Motor neuron (in vitro differentiated cells): Measurements from ENCODE around the gene LHPP. TPM values are rescaled to one million over a fixed set of nuclear protein-coding genes. Genes with fewer than 3 reads are reported as not detected.

Source experiments
- ATAC-seq, 8 experiments: fragments of 200-7000 bp; cut with Tn5 transposase; replicated peaks in 6 of 8; 2 replicates each; pipeline ENCODE4 v1.8.0; 2021; ENCODE audit warnings: mild to moderate bottlenecking in 8 of 8, moderate library complexity in 8 of 8
- H3K27ac ChIP-seq, 2 donors: fragments of 250-450 bp; sonication (Bioruptor Pico); 2 replicates each; pipeline ENCODE4 v1.9.0; 2021; ENCODE audit warnings: antibody characterized with exemption in 2 of 2, mild to moderate bottlenecking in 2 of 2, moderate library complexity in 1 of 2
- H3K4me1 ChIP-seq, 2 donors: fragments of 250-450 bp; sonication (Bioruptor Pico); replicated peaks in 1 of 2; 2 replicates each; pipeline ENCODE4 v1.6.1; 2021; ENCODE audit warnings: antibody characterized with exemption in 2 of 2, mild to moderate bottlenecking in 2 of 2, moderate library complexity in 1 of 2
- H3K4me3 ChIP-seq, 5 donors: fragments of 250-450 bp; sonication (Bioruptor Pico); 2 replicates each; pipeline ENCODE4 v1.9.0; 2021; ENCODE audit warnings: antibody characterized with exemption in 5 of 5, mild to moderate bottlenecking in 5 of 5, moderate library complexity in 4 of 5
- WGBS, 10 experiments: fragments of 450-650 bp; shearing (Covaris generic); methylation state at CpG; one replicate each; pipeline ENCODE4 v1.0.0; 2022; 5-methylcytosine and 5-hydroxymethylcytosine counted together
- in situ Hi-C, 9 experiments: fragments of 400-800 bp; cut with MboI; loops; one replicate each; pipeline ENCODE4 v1.15.0; 2021; ENCODE audit warnings: low sequenced_read_pairs in 9 of 9, low pct_unique_long_range_greater_than_20kb in 2 of 9; ENCODE audit not compliant: unreplicated experiment in 9 of 9
- total RNA-seq, 8 experiments: library from RNA; unstranded; fragments of 300-600 nt; gene quantifications; 2 replicates each; pipeline versions ENCODE4 v1.2.3 to v1.2.4, GENCODE V29; 2022

LHPP gene
- total RNA-seq, 8 experiments from 2014 or later: 3.4 to 14.5 (median 8.6) TPM

DNA sequence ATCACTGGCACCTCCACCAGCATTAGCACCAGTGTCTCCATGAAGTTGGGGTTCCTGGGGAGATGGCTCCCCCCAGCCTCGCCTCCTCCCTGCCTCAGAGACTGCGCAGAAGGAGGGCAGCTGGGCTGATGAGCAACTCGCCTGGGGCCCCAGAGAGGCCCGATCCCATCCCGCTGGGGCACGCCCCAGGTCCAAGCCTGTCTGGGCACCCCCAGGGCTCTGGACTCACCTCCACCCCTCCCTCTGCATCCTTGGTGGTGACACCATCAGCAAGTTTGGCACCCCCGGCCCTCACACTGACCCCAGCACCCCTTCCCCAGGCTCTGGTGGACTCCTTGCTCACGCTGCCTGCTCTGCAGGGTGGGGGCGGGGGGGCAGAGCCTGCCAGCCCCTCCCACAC lies 89.5 kb downstream of the LHPP start:
- peaks cover 12 to 16% of the 10 kb centered on the region in 2 donors for H3K4me1 ChIP-seq
- H3K4me3 ChIP-seq: no peak overlapping the region
- in situ Hi-C loops: loop anchor here in 1 of 9 experiments (25.0 kb wide), 1 partner anchor 186 kb away; the partner anchor contains the start of gene FAM53B
- ATAC-seq: no peak
- no peak overlapping the region for H3K27ac ChIP-seq
- WGBS, 10 experiments: no CpG with 5 or more reads among the region's 9 CpGs

DNA sequence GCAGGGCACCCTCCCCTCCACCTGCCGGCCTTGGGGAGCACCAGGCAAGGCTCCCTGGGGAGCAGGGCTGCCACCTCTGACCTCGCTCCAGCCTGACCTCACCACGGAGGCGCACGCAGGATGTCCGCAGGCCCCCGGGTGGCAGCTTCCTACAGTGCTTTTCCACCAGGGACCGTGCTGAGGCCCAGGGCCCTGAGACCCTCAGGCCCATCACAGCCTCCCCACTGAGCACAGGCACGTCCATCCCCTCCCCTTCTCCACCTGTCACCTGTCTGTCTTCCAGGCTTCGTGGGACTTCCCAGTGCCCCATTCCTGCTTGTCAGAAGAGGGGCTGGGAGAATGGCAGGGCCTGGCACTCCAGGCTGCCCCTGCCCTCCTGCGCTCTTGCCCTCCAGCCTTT lies 90.1 kb downstream of the LHPP start:
- in situ Hi-C loops: loop anchor here in 1 of 9 experiments (25.0 kb wide), 1 partner anchor 186 kb away; the partner anchor contains the start of gene FAM53B
- H3K4me1 ChIP-seq: peaks cover 11 to 15% of the 10 kb centered on the region in 2 donors
- WGBS, 10 experiments: 95 to 100% methylated on average over 1 to 4 of the region's 11 CpGs; no CpG with 5 or more reads in 8 of the 10 experiments
- H3K27ac ChIP-seq: no peak overlapping the region
- H3K4me3 ChIP-seq: no peak overlapping the region
- no peak for ATAC-seq

DNA sequence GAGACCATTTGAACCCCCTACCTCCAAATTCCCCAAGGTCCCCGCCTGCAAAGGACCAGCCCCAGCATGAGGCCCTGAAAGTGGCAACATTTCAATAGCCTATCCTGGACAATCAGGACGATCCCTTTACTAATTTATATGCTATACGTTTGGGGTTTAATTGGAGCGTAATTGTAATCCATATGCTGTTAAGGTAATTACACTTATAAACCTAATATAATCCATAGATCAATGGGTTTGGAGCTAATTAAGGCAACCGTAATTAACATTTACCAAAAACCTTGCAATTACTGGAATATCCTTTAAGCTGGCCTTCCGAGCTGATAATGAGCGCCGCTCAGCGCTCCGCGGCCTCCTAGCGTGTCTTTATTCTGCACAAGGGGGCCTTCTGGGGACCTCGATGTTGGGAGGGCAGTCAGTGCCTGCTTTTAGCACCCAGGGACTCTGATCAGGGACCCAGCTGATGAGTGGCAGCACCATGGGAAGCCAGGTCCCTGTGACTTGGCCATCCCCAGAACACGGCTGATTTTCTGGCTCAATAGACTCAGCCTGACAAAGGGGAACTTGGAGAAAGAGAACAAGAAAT lies 91.2 kb downstream of the LHPP start:
- 63 to 100% (median 91%) methylated on average over 2 to 13 of the region's 14 CpGs; no CpG with 5 or more reads in 1 of the 10 experiments for WGBS, 10 experiments
- ATAC-seq: no peak
- no peak overlapping the region for H3K27ac ChIP-seq
- in situ Hi-C loops: loop anchor here in 1 of 9 experiments (25.0 kb wide), 1 partner anchor 185 kb away; the partner anchor contains the start of gene FAM53B
- H3K4me1 ChIP-seq: peaks cover 9 to 10% of the 10 kb centered on the region in 2 donors
- no peak overlapping the region for H3K4me3 ChIP-seq

DNA sequence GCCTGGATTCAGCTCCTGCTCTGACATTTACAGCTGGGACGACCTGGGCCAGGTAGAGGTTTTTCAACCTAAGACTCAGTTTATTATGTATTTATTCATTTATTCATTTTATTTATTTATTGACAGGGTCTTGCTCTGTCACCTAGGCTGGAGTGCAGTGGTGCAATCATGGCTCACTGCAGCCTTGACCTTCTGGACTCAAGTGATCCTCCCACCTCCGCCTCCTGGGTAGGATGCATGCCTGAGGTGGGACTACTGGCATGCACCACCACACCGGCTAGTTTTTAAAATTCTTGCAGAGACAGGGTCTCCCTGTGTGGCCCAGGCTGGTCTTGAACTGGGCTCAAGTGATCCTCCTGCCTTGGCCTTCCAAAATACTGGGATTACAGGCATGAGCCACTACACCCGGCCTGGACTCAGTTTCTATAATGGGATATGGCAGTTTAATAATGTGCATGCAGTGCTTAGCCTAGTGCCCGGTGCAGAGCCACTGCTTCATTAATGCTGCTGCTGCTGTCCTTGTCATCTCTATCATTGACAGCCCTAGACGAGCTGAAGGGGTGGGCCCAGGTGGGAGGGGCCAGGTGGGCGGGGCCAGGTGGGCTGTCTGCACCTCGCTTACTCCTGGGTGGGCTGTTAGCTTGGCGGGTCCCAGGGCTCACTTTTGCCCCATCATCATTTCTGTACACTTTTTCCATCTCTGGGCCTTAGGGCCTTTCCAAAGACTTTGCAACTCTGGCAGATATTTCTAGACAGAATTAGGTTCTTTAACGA lies 92.6 kb downstream of the LHPP start:
- Histone ChIP-seq H3K4me3 (no peak overlapping the region), H3K27ac (no peak overlapping the region), H3K4me1 (peaks cover 3 to 9% of the 10 kb centered on the region in 2 donors)
- in situ Hi-C loops: loop anchor here in 1 of 9 experiments (25.0 kb wide), 1 partner anchor 183 kb away; the partner anchor contains the start of gene FAM53B
- ATAC-seq: no peak
- 78 to 100% (median 93%) methylated on average over 1 to 5 of the region's 10 CpGs; no CpG with 5 or more reads in 4 of the 10 experiments for WGBS, 10 experiments

DNA sequence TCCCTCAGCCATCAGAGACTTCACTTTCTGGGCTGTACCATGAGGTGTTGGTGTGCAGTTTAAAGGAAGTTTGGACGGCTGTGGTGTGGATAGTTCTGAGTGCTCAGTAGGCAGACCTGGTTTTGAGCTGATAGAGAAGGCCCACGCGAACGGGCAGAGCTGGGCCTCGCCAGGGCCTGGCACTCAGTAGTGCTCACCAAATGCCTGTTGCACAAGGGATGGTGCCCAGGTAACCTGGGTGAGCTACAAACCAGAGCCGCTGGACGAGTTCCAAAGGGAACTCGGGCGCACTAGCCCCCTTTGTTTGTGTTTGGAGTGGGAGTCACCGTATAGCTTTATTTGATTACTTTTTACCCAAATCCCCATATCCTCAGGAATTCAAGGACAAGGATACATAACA lies 95.5 kb downstream of the LHPP start:
- Histone ChIP-seq H3K27ac (no peak overlapping the region), H3K4me1 (peaks cover 9 to 16% of the 10 kb centered on the region in 2 donors), H3K4me3 (no peak overlapping the region)
- ATAC-seq: peak in 1 of 8 experiments; percentile 30
- in situ Hi-C loops: loop anchor here in 1 of 9 experiments (25.0 kb wide), 1 partner anchor 180 kb away; the partner anchor contains the start of gene FAM53B
- WGBS, 10 experiments: 33 to 100% (median 69%) methylated on average over 1 to 7 of the region's 10 CpGs; no CpG with 5 or more reads in 4 of the 10 experiments

DNA sequence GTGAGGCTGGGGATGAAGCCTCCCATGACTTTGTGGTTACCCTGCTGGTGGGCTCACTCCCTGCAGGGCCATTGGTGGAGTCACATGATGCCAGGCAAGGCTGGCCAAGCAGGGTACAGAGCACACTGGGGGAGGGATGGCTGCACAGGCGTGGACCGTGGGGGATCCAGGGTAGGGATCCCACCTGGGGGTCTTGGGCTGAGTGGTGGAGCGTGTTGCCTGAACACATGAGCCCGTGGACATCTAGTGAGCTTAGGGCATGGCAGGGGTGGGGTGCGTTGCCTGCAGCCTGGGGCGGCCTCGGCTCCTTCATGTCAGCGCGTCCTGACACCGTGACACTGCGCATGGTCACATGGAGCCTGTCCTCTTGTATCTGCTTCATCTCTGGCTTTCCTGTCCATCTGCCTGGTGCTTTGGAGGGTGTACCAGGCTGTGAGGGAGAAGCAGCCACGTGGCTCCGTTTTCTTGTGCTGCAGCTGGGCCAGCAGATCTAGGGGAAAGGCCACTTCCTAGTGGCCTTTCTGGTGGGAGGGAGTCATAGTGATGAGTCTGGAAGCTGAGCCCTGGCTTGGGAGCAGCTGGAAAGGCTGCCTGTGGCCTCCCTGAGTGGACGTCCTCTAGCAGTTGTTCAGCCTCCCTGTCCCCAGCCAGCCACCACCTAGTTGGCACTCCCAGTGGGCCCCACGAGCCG lies 96.2 kb downstream of the LHPP start:
- H3K4me1 ChIP-seq: peaks cover 9% of the 10 kb centered on the region in 2 donors
- H3K27ac ChIP-seq: no peak overlapping the region
- in situ Hi-C loops: loop anchor here in 1 of 9 experiments (25.0 kb wide), 1 partner anchor 180 kb away; the partner anchor contains the start of gene FAM53B
- 40 to 100% (median 86%) methylated on average over 1 to 7 of the region's 16 CpGs; no CpG with 5 or more reads in 5 of the 10 experiments for WGBS, 10 experiments
- peak in 1 of 8 experiments; percentile 5 for ATAC-seq
- no peak overlapping the region for H3K4me3 ChIP-seq

DNA sequence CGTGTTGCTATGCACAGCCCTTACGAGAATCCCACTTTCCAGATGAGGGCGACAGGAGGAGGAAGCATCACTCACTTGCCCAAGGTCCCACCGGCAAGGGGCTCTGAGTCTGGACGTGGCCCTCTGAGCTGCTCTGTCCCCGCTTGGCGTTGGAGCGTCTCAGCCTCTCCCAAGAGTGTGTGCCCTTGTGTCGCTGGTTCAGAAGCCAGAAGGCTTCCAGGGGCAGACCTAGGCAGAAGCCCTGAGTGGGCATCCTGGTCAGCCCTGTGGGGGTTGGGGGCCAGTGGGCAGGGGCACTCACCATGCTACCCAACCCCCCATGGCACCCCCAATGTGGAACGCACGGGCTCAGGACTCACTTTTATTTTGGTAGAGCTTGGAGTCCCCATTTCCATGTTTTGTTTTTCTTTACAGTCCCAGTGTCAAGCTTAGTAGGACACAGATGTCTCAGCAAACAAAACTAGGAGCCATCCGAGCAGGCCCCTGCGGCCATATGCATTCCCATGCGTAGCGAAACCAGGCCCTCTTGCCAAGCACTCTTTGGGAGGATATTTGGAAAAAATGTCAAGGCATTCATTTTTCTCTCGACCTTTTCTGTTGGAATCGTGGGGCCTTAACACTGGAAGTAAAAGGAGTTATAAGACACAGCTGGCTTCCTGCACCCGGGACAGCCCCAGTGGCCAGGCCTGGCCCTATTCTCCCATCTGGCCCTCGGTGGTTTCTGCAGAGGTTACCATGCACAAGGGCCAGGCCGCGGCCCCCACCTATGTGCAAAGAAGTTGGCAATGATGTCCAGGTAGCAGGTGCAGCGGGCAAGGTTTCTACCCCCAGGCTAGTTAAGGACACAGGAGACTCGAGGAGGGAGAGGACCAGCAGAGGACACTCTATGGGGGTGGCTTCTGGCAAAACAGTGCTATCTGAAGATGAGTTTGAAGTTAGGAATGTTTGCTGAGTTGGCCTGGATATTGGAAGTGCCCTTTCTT lies 97.0 kb downstream of the LHPP start:
- WGBS, 10 experiments: 87 to 100% (median 95%) methylated on average over 1 to 12 of the region's 23 CpGs; no CpG with 5 or more reads in 2 of the 10 experiments
- Histone ChIP-seq H3K4me3 (no peak overlapping the region), H3K4me1 (peaks cover 7 to 17% of the 10 kb centered on the region in 2 donors), H3K27ac (no peak overlapping the region)
- in situ Hi-C loops: loop anchor here in 1 of 9 experiments (25.0 kb wide), 1 partner anchor 179 kb away; the partner anchor contains the start of gene FAM53B
- no peak for ATAC-seq

DNA sequence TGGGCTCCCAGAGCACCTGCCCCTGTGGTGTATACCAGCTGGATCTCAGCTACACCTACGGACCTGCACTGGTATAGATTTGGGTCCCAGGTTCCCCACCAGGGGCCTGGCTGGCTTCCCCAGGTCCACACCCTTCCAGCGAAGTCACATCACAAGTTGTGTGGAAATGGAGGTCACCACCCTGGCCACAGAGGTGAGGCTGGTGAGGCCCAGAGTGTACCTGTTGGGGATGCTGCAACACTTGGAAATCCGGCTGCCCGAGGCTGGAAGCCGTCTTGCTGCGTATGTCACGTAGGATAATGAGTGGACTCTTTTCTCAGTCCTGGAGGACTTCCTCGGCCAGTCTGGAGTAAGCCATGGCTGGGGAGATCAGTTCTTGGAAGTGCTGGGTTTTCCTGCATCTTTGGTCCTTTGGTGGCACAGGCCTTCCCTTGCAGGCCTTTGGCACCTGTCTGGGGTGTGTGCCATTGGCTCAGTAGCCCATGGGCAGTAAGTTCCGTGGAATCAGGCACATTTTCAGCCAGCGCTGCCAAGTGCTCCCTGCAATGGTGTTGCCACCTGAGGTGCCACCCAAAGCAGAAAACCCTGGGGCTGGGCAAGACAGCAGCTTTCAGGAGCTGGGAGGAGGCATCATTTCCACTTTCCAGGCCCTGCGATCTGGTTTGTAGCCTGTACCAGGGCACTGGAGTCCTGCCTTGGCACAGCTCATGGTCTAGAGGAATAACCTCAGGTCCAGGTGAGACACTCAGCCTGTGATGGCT lies 97.9 kb downstream of the LHPP start:
- Histone ChIP-seq H3K4me1 (peaks cover 8 to 20% of the 10 kb centered on the region in 2 donors), H3K4me3 (no peak overlapping the region), H3K27ac (no peak overlapping the region)
- ATAC-seq: peak in 1 of 8 experiments; percentile 17
- 20 to 100% (median 93%) methylated on average over 1 to 3 of the region's 11 CpGs; no CpG with 5 or more reads in 5 of the 10 experiments for WGBS, 10 experiments
- in situ Hi-C loops: loop anchor here in 1 of 9 experiments (25.0 kb wide), 1 partner anchor 178 kb away; the partner anchor contains the start of gene FAM53B

DNA sequence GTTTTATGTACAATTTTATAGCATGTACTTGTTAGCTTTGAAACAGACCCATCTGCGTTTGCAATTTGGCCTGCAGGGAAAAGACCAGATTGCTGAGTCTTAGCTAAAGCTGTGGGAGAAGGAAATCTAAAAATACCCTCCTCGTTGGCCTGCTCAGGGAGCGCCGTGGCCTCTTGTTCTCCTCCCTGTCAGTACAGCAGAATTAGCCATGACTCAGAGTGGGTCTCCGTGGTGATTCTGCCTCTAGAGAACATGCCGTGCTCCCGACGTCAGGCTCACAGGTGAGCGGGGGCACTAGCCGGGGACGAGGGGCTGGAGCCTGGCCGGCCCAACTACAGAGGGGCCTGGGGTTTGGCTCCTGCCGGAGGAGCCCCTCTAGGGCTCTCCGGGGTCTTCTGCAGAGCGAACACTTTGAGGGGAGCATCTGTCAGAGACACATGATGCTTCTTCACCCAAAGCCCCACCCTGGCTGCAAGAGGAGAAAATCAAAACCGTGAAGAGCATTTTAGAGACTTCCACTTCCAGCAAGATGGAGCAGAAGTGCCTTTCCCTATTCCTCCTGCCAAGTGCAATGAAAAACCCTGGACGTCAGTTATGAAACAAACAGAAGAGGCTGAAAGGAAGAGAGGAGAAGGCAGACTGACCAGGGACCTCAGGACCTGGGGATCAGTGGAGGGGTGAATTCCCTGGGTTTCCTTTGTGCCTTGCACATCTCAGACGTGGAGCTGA lies 98.9 kb downstream of the LHPP start:
- peak; percentile 92 to 99 (median 94) for ATAC-seq
- peak overlapping the region; percentile 45 to 56 for H3K27ac ChIP-seq
- peaks cover 18 to 28% of the 10 kb centered on the region in 2 donors for H3K4me1 ChIP-seq
- WGBS, 10 experiments: 2 to 87% (median 47%) methylated on average over 1 to 9 of the region's 18 CpGs
- in situ Hi-C loops: loop anchor here in 1 of 9 experiments (25.0 kb wide), 1 partner anchor 177 kb away; the partner anchor contains the start of gene FAM53B
- no peak overlapping the region for H3K4me3 ChIP-seq

DNA sequence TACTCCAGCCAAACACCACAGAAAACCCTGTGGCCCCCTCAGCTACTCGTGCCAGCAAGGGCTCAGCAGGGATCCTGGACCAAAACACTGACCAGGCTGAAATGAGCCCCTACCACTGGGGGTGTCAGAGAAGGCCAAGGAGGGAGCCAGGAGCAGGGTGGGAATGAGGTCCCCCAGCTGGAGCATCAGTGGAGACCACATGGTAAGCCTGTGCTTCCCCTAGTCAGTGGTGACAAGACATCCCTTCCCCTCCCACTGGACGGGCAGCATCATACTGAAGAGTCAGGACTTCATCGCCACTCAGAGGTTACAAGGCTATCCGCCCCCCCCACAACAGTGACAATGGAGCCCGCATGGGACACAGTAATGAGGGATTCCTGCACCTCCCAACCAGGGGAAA lies 99.6 kb downstream of the LHPP start:
- WGBS, 10 experiments: 30 to 100% (median 87%) methylated on average over 1 to 3 of the region's 5 CpGs; no CpG with 5 or more reads in 6 of the 10 experiments
- Histone ChIP-seq H3K4me1 (peaks cover 18 to 31% of the 10 kb centered on the region in 2 donors), H3K27ac (no peak overlapping the region), H3K4me3 (no peak overlapping the region)
- in situ Hi-C loops: loop anchor here in 1 of 9 experiments (25.0 kb wide), 1 partner anchor 176 kb away; the partner anchor contains the start of gene FAM53B
- ATAC-seq: no peak
